Measurements from ENCODE around the gene CRK. TPM values are rescaled to one million over a fixed set of nuclear protein-coding genes. Genes with fewer than 3 reads are reported as not detected.
A peak's percentile ranks its signal among the peaks of the same experiment; 100 is the strongest.

Gene CRK
- 40.4 TPM for polyA plus RNA-seq (ENCODE audit: insufficient read length)

DNA sequence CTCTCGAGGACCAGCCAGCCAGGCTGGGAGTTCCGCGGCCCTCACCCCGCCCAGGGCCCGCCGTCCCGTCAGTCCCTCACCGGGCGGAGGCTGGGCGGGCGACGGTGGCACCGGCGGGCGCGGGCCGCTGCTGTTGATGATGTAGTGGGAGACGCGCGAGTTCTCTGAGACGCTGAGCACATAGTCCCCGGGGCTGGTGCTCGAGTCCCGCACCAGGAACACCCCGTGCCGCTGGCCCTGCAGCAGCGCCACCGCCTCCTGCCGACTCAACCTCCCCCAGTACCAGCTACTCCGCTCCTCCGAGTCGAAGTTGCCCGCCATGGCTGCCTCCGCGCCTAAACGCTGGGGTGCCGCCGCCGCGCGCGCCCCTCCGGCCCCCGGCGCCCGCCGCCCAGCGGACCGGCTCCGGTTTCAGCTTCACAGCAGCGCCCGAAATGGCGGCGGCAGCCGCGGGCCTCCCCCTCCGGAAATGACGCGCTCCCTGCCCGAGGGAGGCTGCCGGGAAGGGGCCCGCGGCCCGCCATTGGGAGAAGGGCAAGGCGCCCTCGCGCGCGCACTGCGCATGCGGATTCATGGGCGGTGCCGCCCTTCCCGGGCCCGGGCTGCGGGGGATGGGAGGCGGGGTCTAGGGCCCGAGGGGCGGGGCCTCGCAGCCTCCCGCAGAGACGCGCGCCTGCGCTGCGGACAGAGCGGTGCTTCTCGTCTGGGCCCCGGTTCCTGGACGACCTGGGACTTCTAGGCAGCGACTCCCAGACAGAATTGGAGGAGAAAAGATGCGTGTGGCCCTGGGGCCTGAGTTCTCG, at the start of gene CRK:
TSS of gene CRK (minus strand) at position 436 of the 803 bp plus-strand sequence. CDS start at position 321, 115 bp downstream.
- DNase-seq (ENCODE audit: low read depth), result peak; percentile 91

DNA sequence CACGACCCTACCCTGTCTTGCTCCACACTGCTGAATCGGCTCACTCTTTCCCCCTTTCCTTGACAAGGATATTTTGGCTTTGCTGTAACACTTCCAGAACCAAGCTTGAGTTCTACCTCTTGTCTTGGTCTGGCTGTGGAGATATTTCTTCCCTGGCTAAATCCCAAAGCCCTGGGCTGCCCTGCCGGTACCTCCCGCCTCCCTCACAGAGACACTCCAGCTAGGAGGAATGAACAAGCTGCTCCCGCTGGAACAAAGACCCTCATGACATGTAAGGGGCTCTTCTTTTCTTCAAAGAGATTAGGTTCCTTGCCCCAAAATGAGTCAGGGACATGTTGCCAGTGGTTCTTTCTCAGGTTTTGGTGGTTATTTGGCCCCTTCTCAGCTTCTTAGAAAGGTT, 49.6 kb upstream of the CRK start:
- no peak for DNase-seq (ENCODE audit: low read depth)

DNA sequence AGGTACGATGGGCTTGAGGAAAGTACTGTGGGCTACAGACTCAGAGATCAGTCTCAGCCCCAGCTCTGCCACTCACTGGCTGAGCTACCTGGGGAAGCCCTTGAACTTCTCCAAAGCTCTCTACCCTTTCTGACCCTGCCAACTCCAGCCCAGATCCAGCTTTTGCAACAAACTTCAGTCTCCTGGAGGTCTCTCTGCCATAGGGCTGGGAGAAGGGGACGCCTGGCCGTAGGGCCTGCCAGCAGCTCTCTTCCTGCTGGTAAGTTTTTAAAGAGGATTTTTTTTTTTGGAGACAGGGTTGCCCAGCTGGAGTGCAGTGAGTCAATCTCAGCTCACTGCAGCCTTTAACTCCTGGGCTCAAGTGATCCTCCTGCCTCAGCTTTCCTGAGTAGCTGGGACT, 48.8 kb upstream of the CRK start:
- DNase-seq (ENCODE audit: low read depth), result no peak

DNA sequence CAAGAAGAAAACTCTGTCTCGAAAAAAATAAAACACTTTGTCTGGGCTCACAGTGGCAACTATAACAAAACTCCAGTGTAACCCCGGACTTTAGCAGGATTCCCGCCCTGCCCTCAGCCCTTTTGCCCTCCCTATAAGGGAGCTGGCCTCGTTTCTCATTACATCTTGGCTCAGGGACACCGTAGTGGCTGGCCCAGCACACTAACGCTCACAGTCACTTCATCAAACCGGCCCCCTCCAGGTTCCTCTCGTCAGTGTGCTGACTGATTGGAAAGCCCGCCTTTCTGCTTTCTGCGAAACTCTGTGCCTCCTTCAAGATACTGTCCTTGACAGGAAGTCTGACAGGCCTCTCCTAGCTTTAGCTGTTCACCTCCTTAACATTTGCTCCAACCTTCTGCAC, 47.7 kb upstream of the CRK start:
- DNase-seq (ENCODE audit: low read depth), result no peak

DNA sequence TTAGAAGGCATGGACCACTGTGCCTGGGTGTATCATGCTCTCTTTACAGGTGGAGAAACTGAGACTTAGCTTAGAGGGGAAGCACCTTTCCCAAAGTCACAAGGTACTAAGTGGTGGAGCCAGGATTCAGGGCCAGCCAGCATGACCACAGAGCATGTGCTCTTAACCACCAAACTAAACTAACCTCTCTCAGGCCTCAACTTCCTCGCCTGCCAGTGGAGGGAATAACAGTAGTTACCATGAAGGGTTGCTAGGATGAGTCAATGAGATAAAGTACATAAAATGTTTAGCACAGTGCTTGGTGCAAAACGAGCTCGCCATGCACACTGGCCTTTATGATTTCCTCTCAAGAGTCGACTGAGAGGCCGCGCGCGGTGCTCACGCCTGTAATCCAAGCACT, 42.8 kb upstream of the CRK start:
- no peak for DNase-seq (ENCODE audit: low read depth)

DNA sequence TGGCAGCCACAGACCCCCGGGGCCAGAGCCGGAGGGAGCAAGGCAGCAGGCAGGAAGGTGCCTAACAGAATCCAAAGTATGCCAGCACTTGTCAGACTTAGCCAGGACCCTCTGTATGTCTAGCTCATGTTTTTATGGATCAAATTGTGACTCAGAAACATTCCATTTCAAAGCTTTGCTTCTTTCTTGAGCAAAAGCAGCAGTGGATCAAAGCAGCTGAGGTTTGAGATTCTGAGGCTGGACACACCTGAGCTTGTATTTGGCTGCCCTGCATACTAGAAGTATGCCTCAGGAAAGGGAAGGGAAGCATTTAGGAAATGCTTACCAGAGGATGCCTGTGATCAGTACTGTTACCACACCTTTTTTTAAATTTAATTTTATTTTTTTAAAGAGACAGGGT, 42.2 kb upstream of the CRK start:
- DNase-seq (ENCODE audit: low read depth), result no peak

DNA sequence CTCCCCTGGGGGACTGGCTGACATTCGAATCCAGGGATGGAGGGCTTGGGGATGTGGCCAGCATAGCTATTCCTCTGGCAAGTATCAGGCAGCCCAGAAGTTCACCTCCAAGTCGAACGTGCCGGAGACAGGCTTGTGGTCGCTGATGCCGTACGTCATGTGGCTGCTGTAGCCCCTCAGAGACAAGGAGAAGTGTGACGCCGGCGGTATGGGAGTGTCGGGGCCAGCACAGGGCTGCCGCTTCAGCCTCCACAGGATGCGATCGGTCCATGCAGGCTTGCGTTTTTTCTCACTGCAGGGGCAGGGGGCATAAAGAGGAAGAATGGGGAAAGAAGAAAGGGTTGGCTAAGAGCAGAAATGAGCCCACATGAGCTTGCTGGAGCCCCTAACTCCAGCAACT, 41.8 kb upstream of the CRK start:
- no peak for DNase-seq (ENCODE audit: low read depth)

DNA sequence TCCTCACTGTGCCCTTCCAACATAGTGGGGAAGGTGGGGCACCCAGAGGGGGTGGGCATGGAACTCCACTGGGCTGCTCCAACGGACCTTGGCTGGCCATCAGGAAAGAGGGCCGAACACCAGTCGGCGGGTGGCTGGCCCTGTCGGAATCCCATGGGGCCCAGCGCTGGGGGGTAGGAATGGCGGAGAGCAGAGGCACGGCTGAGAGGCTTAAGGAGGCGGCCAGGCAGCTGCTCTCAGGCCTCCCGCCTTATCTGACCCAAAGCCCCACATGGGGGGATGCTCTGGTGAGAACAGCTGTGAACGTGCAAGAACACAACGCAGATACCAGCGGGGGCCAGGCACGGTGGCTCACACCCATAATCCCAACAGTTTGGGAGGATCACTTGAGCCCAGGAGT, 40.8 kb upstream of the CRK start:
- no peak for DNase-seq (ENCODE audit: low read depth)

DNA sequence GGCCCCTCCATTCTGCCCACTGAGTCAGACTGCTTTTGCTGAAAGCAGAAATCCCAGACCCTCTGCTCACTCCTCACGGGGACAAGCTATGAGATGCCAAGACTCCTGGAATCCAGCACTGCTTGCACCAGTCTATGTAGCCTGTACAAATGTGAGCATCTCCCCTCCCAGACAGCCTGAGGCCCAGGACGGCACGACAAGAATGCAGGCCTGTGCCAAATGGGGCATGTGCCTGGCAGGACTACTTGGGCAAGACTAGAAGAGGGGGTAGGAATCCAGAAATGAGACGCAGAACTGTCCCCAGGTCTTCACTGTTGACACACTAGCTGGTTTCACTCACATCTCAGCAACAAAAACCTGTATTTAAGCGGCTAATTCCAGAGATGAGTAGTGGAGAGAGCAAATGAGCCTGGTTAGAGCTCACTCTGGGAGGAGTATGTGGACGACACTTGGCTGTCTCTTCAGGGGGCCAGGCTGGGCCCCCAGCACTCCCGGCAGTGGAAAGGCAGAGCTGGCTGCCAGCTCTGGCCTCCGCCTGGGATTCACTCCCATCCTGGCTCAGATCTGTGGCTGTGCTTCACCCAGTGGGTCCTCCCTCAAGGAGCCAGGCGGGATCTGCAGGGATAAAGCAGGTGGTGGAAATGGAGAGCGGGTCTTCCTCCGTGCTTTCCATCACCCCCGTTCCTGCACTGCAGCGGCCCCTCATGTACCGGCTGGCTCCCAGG, 39.4 kb upstream of the CRK start:
- DNase-seq (ENCODE audit: low read depth), result no peak

DNA sequence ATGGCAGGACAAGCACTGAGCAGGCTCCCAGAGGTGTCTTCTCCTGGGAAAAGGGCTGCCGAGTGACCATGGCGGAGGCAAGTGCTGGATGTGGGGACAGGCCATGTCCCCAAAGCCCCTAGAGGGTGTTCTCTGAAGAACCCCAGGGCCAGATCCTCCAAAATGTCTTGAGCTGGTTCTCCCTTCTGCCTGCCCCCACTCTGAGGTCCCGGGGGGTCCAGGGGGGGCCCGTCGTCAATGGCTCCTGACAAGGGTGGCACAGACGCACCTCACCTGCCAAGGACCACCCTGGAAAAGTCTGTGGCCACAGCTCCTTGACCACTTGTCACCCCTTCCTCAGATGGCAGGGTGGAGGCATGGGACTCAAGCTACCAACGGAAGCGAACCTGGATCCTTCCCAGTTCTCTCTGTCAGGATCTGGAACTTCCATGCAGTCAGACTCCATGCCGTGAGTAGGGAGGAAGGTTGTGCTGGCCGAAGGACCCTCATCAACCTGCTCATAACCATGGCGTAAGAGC, 38.8 kb upstream of the CRK start:
- DNase-seq (ENCODE audit: low read depth), result no peak

DNA sequence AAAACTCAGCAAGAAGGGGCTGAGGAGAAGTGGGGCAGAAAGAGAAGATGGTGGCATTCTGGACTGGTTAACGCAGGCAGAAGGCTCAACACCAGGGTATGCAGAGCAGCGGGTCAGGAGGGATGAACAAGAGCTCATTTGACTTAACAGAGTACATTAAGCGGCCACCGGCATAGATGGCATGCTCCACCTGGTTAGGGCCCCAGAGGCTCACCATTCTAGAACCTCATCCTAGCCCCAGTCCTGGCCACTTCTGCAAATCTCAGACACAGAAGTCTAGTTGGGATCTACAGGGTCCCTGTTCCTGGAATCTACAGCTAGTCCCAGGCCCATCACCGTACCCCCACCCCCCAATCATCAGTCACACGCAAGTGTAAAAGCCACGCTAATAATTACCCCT, 38.2 kb upstream of the CRK start:
- DNase-seq (ENCODE audit: low read depth), result no peak

DNA sequence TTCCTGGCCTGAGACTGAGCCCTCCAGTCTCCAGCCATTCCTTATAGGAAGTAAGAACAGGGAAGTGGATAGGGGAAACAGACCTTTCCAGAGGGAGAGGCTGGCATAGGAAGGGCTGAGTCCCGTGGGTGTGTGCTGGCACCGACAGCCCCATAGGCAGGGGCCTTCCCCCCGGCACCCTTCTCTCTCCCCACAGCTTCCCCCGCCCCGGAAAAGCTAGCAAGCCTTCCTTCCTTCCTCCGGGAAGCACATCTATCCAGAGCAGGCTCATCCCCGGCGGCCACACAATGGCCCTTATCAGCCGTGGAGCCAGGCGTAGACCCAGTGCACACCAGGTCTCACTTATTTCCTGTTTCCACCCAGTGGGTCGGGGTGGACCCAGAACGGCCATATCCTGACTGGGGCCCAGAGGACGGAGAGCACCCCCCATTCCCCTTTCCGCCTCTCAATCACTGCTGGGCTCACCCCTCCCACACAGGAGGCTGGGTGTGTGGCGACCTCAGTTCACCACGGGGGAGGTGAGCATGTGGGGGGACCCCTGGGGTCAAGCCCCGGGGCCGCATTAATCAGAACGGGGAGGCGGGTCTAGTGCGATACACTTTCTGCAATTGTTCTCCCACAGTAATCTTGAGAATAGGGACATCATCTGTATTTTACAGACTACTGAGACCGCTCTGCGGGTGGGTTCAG, 37.4 kb upstream of the CRK start:
- no peak for DNase-seq (ENCODE audit: low read depth)

DNA sequence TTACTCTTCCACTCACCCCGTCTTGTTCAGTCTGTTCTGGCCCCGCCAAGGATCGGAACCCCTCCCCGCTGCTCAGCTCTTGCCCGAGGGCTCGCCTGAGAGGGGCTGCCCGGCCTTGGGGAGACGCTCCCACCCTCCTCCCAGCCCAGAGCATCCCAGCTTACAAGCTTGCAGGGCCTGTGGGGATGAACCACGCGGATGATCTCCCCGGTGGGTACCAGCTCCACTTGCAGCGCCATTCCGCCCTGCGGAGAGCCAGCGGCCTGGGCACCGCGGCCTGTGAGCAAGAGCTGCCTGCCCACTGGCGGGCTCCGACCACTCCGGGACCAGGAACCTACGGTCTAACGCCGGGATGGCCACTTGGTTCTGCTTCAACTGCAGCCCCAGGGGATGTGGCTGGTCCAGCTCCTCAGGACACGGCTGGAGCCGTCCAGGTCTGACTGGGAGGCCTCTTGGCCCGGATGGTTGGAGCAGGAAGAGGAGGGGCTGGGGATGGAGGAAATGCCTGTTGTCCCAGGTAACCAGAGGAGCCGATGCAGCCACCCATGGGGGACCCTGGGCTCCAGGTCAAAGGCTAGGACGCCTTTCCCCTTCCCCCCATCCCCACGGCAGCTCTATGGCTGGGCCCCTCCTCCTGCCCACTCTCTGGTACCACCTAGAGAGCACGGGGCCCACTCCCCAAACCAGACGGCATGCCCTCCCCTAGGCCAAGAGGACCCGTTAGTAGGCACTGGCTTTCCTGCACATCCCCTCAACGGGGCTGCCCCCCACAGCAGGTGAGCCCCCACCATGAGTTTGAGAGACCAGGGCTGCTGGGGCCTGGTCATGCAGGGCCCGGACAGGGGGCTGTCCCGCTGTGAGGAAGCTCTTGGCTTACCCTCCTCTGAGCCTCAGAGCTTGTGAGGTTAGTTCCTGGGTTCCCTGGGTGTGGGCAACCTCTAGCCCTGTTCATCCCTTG, 36.5 kb upstream of the CRK start, which contains the start of gene MYO1C:
TSS of gene MYO1C (minus strand) at position 438 of the 958 bp plus-strand sequence. CDS start at position 239, 199 bp downstream.
- DNase-seq (ENCODE audit: low read depth), result no peak

DNA sequence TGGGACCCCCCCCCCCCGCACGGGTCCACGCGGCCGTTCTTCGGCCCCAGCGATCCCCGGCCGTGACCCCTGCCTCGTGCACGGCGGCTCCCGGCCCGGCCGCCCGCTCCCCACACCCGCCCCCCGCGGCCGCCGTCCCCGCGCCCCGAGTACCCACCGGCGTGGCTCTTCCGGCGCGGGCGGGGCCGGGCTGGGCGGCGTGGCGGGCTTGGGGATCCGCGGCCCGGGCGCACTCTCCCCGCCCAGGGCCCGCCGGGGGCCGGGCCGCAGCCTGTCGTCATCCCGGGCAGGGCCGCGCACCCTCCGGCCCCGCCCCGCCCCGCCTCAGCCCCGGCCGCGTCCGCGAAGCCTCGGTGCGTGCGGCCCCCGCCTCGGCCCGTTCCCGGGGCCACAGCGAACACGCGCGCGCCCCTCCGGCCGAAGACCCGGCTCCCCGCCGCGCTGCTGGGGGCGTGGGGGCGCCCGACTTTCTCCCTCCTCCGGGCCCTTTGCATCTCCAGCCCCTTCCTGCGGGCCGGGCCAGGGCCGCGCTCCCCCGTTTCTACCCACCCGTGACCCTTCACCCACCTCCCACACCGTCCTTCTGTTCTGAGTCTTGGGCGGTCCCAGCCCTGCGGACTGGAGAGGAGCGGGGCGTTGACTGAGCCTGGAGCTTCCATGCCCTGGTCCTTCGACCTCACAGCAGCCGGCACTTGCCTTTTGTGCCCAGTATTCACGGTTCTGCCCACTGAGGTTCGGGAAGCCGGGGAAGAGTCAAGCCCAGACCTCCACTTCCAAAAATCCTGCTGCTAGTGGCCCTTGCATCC, 35.6 kb upstream of the CRK start:
- DNase-seq (ENCODE audit: low read depth), result no peak

DNA sequence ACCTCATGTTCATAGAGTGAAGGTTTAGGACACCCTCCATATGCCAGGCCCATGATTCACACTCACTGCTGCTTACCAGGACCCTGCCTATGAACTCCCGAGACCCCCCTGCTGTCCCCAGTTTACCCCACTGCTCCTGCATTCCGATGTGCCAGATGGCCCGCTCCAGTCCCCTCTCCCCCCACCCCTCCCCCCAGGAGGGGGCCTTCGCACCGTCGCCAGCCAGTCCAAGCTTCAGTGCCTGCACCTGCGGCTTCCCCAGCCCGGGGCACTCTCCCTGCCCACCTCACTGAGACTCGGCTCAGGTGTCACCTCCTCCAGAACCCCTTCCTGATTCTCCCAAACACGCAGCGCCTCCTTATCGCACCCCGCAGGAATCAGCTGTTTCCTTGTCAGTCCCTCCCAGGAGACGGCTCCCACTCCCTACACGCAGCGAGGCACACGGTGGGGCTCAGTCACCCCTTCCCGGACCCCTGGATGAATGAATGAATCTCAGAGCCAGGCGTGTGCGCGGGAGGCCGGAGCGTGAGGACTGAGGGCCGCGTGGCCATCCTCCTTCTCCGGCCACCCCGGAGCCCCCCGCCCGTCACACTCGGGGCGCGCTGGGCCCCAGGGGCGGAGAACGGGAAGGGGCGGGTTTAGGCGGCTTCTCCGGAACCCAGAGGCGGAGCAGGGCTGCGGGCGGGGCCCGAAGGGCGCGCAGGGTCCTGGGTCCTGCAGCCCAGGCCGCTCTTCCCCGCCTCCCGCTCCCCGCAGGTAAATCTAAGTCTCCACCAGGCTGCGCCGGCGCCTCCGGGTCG, 34.8 kb upstream of the CRK start:
- DNase-seq (ENCODE audit: low read depth), result no peak

DNA sequence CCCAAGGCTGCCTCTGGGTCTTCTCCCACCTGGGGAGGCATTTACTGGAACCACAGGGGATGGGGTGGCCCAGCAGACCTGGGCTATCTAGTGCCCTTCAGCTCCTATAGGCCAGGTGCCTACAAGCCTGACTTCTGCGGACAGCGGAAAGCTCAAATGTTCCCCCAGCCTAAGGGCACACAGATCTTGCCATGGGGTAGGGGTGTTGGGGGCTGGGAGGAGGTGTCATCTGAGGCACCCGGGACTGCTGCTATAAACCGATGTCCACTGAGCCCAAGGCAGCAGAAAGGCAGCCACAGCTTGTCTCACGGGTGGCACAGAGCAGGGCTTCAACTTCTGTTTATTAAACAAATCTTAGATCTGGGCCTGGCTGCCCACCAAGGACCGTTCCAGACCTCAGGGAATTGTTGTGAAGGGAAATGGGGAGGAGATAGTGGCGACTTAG, 32.8 kb upstream of the CRK start:
- no peak for DNase-seq (ENCODE audit: low read depth)

DNA sequence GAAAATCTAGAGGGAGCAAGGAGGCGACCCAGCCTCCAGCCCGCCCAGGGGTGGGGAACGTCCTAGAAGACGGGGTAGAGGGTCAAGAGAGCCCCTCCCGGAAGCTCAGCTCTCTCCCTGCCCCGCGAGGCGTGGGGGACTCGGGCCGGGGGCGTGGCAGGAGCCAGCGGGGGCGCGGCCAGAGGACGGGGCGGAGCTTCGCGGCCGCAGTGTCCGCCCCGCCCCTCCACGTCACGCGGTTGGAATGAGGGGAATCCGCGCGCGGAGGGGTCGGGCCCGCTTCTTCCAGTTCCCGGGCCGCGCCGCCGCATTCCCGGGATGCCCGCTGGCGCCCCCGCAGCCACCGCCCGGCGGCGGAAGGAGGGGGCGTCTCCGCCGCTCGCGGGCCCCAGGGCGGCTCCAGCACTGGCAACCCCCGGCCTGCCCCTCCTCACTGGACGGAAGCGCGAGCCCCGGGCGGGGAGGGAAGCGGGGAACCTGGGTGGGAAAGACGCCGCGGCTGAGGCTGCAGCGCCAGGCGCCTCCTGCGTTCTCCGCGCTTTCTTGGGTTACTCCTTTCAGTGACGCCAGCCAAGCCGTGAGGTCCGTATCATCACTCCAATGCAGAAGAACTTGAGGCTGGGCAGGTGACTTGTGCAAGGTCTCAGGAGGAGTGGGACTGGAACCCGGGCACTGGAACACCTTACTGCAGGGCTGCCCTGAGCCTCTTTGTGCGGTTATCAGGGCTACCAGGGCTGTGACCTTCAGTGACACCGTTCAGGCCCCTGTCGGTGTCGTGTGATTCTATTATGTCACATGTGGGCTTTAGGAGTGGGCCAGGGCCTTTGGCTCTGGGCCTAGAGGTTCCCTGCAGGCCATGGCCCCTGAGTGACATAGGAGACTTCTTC, 32.1 kb upstream of the CRK start:
- DNase-seq (ENCODE audit: low read depth), result no peak

Data from forelimb muscle (tissue), 1 donor.